SKM-1 (cell line): ENCODE results near the gene DCLRE1A.

Experiments
- DNase-seq: peaks from one replicate; lab custom pipeline; 2025; ENCODE audit not compliant: unreplicated experiment; lab: John Stamatoyannopoulos, UW

The DCLRE1A gene

DNA sequence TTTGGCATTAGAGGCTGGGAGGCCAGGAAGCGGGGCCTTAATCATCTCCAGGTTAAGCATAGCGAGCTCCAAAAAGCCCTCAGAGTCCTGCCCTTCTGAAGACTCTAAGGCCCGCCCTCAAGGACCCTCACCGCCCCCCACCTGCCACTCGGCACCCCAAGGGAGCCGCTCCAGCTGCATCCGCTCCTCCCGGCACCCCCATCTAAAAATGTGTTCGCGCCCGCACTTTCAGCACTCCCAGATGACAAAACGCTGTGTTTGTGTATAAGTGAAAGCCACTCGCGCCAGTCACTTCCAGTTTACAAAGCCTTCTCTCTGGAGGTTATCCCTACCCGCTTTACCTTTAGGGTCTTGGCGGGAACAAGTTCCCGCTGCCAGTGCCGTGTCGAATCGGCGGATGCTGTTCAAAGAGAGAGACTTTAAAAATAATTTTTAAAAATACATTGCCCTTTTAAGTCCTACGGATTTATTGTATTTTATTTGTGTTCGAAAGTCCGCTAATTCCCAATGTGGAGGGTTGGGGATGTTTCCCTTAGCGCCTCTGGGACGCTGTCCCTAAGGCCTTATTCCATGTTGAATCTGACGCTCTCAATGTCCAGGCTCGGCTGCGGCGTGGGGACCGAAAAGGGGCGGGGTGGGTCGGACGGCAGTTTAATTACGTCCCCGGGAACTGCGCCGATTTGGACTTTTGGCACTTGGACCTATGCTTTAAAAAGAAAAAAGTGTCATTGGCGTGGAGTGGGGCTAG, at the start of gene DCLRE1A, which contains the start of gene NHLRC2:
TSS of gene DCLRE1A (minus strand) at position 70 of the 748 bp plus-strand sequence. CDS start 900 bp downstream, outside the sequence.
TSS of gene NHLRC2 (plus strand) at position 649 of the 748 bp plus-strand sequence. CDS start 212 bp downstream, outside the sequence.
- peak; percentile 66 for DNase-seq

DNA sequence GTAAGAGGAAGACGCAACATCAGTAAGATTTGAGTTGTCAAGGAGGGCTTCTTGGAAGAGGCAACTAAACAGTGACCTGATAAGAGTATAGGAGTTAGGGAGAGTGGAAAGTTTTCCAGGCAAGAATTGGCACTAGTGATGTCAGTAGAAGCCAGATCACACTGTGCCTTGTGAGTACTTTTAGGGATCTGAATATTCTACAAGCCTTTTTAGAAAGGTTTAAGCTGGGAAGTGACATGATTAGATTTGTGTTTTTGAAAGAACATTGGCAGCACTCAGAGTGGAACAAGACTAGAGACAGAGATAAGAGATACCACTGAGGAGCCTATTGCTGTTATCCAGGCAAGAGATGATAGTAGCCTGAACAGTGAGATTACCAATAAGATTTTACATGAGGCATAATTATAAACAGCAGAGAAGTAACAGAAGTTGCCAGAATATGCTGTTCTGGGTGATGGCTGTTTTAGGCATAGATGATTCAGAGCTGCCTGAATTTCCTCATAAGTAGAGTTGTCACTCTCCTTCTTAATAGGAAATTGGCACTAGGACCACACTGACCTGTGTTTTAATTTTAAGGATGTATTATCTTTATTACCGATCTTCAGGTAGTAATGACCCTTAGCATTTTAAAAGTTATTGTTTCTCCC, 46.2 kb upstream of the DCLRE1A start:
- no peak for DNase-seq

DNA sequence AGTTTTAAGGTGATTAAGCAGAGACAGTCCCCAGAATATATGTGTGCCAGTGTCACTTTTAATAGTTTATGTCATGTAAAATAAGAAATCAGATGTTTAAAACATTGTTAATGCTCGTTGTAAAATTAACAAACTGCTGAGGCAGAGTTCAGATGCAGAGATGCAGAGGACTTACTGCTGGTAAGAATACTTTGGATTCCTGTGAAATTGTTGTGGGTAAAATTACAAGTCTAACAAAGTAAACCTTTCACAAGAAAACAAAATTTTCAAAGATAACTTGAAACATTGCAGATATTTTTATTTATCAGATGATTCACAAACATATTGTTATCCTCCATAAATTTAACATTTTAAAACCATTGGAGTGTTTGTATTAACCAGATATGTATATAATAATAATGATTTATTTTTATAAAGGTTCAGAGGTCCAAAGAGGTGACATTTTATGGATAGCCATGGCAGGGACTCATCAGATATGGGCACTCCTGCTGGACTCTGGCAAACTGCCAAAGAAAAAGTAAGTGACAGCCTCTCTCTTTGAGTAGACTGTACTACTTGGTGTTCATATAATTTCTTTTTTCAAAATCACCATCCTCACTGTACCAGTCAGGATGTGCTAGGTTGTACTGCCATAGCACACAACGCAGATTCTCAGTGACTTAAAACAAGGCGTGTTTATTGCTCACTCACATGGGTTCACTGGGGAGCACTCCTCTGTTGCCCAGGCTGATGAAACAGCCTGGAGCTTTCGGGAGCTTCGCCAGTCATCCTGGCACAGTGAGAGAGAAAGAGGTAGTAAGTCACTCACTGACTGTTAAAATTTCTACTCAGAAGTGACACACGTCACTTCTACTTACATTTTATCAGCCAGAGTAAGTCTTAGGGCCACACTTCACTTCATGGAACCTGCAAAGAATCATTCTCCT, 44.1 kb upstream of the DCLRE1A start:
- DNase-seq, result no peak

DNA sequence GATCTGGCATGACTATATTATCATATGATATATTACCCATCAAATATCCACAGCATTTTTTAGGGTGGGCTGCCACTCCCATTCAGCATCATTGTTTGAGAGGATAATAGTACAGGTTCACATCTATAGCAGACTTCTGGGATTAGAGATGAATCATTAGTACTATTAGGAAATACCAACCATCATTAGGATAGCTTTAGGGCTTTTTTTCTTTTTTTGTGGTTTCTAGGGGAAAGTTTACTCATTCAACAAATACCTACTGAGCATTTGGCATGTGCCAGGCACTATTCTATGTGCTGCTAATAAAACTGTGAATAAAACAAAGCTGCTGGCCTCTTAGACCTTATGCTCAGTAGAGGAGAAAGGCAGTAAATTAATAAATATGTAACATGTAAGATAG, 41.1 kb upstream of the DCLRE1A start:
- no peak for DNase-seq

DNA sequence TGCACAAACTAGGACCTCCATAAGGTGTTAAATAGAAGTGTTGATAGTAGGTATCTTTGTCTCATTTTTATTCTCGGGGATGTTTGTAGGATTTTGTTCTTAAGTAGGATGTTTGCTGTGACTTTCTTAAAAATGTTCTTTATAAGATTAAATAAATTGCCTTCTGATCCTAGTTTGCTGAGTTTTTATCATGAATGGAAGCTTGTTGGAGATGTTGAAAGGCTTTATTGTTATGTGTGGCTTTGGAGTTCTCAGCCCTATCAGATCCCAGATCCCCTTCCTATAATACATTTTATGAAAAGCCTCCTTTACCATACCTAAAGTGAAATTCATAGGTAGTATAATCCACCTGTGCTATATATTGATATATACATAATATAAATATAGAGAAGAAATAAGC, 40.7 kb upstream of the DCLRE1A start:
- DNase-seq, result no peak

DNA sequence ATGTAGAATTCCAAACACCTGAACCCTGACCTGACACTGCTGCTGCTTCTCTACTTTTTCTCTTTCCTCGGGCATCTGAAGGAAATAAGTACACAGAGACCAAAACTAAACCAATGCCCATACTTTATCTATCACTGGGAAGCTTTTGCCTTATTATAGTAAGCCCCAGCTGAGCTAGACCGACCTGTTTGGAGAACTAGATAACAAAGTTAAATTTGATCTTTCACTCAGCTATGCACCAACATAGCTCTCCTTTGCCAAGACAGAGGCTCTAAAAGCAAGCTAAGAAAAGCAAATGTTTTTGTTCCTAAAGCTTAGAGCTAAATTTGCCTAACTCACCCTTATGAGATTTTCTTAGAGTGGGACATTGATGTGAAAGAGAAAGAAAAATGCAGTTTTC, 39.7 kb upstream of the DCLRE1A start:
- no peak for DNase-seq

DNA sequence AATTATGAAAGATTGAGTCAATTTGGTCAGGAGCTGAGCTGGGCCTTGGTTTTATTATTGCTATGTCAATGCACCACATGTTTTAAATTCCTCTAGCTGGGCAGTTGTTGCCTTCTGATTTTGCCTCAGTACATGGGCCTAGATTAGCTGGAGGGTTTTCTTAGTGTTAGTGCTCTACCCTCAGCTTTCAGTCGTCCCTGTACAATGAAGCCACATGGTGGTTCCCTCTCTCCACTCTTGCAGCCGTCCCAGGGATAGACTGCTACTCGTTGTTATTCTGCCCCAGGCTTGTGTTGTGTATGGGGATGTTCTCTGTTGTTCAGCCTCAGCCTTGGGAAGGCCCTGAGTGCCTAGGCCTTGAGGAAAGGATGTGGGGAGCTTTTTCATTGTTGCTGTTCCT, 37.6 kb upstream of the DCLRE1A start:
- no peak for DNase-seq

DNA sequence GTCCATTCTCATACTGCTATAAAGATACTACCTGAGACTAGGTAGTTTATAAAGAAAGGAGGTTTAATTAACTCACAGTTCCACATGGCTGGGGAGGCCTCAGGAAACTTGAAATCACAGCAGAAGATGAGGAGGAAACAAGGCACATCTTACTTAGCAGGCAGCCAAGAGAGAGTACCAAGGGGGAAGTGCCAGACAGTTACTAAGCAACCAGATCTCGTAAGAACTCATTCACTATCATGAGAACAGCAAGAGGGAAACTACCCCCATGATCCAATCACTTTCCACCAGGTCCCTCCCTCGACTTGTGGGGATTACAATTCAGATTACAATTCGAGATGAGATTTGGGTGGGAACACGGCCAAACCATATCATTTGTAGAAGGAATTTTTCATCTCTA, 36.9 kb upstream of the DCLRE1A start:
- no peak for DNase-seq

DNA sequence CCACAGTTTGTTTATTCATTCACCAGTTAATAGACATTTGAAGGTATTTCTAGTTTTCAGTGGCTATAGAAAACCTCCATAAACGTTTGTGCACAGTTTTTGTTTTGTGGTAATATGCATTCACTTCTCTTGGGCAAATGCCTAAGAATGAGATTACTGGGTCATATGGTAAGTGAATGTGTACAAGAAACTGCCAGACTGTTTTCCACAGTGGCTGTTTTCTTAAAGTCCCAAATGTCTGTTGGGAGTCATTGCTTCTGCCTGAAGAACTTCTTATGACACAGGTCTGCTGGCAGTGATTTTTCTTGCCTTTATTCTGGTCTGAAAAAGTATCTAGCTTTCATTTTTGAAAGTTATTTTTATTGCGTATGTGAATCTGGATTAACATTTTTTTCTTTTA, 36.0 kb upstream of the DCLRE1A start:
- DNase-seq, result no peak

DNA sequence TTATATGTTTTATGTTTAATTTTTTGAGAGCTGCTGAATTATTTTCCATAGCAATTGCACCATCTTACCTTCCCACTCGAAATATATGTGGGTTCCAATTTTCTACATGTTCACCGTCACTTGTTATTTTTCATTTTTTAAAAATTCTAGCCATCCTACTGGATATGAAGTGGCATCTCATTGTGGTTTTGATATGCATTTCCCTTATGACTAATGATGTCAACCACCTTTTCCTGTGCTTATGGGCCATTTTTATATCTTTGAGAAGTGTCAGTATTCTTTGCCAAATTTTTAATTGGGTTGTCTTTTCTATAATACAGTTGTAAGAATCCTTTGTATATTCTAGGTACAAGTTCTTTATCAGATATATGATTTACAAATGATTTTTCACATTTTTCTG, 28.4 kb upstream of the DCLRE1A start:
- no peak for DNase-seq

DNA sequence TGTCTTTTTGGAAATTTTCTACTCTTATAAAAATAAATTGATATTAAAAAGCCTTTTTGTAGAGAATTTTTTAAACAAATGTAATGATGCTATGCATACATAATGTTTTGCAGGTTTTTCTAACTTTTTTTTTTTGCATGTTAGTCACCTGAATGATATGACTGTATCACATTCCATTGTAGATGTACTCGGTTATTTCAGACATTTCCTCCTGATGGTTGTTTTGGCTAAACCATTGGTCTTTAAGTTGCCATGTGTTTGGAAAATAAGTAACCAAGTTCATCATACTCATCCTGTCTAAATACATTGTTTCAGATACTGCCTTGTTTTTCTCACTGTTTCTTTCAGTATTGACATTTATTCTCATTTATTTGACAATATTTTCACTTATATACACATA, 26.4 kb upstream of the DCLRE1A start:
- DNase-seq, result no peak

DNA sequence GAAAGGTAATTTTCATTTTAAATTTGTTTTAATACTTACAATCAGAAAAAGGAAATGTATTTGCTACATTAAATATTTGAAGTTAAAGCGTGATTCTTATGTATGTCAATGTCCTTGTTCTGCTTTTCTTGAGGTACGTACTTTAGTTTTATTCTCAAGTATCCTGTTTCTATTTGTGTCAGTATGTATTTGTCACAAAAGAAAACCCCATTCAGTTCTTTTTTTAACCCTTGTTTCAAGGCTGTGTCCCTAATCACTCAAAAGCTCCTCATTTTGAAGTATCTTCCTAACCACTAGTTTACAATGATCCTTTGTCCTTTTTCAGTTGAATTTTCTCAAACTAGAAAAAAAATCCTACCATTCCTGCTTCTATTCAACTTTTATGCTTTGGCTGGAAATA, 25.8 kb upstream of the DCLRE1A start:
- DNase-seq, result no peak

DNA sequence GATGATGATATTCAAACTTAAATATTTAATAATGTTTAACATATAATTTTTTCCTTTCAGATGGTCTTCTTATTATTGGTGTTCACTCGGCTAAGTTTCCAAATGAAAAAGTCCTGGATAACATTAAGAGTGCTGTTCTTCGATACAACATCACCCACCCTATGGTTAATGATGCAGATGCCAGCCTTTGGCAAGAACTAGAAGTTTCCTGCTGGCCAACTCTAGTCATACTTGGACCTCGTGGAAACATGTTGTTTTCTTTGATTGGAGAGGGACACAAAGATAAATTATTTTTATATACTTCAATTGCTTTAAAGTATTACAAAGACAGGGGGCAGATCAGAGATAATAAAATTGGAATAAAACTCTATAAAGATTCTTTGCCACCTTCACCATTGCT, 22.6 kb upstream of the DCLRE1A start:
- DNase-seq, result no peak

DNA sequence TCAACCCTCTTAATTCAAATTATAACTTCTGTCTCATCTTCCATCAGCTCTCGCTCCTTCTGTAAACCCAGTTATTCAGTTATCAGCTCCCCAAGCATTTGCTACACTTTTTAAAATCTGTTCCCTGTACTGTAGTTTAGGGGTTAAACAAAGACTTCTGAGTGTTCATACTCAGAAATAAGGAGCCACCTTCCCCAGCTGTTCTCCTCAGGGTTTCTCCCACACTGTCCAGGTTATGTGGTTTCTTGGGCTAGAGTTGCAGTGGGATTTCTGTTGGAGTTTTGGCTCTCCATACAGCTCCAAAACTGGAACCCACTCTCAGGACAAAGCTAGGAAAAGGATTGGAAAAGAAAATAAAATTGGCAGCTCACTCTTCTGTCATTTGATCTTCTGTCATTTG, 21.3 kb upstream of the DCLRE1A start:
- DNase-seq, result no peak

DNA sequence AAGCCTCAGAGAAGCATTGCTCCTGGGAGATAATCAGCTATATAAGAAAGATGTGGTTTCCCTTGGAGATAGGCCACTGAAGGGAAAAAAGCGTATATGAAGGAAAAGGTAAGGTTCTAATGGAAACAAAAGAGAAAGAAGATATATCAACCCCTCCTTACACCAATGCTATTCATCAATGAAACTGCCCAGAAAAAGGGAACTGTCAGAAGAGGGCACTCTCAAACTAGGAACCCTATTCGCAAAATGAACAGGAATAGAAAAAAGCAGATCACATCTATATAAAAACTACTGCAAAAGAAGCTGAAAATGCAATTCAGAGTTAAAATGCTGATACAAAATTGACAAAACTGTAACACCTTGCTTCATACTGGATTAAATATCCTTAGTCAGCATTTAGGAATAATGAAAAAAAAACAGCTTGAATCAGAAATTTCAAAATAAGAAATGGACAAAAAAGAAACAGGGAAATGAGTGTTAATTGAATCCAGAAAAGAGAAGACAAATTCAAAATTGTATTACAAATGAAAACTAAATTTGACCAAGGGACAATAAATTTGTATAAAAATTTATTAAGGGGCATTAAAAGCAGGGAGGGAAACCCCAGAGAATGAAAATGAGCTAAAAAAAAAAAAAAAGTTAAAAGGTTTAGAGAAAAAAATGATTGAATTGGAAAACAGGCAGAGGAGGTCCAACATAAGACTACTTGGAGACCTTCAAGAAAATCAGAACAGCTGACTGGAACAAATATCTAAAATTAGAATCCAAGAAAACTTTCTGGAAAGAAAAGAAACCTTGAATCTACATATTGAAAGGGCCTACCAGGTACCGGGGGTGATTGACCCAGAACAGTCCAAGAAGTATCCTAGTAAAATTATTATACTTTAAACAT, 18.5 kb upstream of the DCLRE1A start:
- no peak for DNase-seq

DNA sequence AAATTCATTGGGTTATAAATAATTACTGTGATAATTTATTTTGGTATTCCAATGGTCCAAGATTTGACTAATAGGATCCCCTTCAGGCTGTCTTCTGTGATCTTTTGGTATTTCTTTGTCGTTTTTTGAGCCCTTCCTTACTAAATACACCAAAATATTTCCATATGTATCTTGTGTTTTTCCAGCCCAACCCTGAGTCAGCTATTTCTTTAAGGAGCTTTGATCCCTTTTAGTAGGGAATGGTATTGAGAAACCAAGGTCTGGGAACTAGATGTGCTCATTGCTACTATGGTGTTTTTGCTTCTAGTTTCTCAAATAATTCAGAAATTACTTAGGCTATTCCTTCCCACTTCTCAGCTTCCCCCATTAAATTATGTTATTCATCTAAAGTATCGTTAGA, 15.9 kb upstream of the DCLRE1A start:
- DNase-seq, result no peak

DNA sequence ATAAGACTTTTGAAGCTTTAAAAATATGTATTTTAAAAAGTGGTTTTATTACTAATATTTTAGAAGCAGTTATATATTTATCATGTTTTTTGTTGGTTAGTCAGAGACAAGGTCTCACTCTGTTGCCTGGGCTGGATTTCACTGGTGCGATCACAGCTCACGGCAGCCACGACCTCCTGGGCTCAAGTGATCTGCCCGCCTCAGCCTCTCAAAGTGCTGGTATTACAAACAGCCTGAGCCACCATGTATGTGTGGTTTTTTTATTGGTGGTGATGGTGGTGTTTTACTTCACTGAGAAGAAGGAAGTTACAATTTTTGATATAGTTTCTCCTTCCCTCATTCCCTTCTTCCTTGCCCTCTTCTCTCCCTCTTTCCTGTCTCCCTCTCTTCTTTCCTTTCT, 14.0 kb upstream of the DCLRE1A start:
- no peak for DNase-seq

DNA sequence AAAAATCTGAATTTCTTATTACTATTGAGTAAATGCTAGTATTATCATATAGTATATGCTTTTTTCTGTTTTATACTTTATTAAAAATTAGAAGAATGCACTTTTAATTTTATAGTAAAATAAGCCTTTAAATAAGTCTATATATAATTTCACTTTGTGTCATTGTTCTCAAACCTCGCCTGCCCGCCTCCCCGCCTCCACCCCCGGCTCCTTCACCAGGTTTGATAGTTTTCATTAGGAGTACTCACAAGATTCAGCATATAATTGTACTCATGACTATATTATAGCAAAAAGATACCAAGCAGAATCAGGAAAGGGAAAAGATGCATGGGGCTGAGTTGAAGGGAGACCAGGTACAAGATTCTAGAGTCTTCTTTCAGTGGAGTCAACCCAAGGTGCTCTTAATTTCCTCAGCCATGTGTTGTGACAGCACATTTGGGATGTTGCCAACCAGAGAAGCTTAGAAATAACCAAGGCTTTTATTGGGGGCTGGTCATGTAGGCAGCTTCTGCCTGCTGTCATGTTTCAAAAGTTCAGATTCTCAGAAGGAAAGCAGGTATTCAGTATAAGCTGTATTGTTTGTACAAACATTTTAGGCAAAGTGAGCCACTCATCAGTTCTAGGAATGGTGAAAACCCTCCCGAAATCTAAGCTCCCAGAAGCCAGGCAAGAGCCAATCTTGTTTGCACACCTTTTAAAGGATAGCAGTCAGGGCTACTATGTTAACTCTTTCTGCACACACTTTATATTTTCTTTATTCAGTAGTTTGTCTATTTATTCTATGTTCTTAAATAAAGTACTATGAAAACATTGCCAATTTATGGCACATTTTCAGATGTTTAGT, 12.9 kb upstream of the DCLRE1A start:
- DNase-seq, result no peak

DNA sequence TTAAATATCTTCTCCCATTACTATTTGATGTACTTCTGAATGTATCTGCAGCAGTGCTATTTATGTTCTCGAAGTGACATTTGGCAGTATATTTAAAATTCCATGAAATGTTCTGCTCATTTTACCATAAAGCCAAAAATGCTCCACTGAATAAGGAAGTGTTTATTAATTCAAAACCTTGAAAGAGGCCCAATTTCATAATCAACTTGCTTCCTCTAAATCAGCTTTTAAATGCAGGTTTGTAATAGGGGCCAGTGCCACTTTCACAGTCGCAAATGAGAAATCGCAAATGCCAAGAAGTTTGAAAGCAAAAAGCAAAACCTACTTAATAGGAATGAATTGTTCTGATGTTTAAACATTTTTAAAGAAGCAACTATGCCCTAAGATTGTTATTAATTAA, 12.0 kb upstream of the DCLRE1A start:
- DNase-seq, result no peak

DNA sequence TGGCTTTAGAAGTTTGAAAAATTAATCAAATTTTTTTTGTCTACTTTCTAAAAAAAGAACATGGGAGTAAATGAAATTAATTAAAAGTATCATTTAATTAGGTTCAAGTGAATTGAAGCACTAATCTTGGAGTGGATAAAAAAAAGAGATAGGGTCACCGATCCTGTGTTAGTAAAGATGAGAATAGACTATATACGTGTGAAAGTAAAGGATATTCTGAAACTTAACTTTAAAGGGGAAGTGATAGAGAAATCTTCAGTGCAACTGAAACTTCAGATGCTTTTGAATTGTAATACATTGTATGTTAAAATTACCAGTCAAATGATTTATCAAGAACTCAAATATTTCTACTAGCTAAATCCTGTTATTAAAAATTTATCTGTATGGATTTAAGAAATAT, 5.4 kb upstream of the DCLRE1A start:
- DNase-seq, result no peak
